ENCODE data around the gene MMP24OS. TPM values are rescaled to one million over a fixed set of nuclear protein-coding genes. Genes with fewer than 3 reads are reported as not detected.

MMP24OS gene
- total and polyA plus RNA-seq, 10 of the 15 experiments (the other 5 are each of a cell fraction or from before 2014, with no cell fraction given): 2.0 to 30.9 (median 10.9) TPM

DNA sequence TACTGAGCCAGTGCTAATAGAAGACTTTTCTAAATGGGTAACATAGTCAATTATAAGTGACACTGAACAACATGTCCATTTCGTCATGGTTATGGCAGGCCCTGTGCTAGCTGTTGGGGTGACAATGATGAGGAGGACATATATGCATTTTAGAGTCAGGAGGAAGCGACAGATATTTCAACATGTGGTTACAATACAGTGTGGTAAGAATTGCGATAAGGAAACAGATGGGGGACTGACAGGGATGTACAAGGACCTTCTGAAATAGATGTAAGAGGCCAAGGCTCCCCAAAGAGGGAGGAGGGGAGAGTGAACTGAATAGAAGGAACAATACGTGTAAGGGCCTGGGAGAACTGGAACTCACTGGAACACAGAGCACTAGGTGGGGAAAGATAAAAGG is 39.8 kb downstream of the MMP24OS start (continued):
- TF ChIP-seq, protein P1, sequence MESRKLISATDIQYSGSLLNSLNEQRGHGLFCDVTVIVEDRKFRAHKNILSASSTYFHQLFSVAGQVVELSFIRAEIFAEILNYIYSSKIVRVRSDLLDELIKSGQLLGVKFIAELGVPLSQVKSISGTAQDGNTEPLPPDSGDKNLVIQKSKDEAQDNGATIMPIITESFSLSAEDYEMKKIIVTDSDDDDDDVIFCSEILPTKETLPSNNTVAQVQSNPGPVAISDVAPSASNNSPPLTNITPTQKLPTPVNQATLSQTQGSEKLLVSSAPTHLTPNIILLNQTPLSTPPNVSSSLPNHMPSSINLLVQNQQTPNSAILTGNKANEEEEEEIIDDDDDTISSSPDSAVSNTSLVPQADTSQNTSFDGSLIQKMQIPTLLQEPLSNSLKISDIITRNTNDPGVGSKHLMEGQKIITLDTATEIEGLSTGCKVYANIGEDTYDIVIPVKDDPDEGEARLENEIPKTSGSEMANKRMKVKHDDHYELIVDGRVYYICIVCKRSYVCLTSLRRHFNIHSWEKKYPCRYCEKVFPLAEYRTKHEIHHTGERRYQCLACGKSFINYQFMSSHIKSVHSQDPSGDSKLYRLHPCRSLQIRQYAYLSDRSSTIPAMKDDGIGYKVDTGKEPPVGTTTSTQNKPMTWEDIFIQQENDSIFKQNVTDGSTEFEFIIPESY (IDR thresholded peaks at IDR 0.05): no peak
- TF ChIP-seq JUND (IDR thresholded peaks at IDR 0.05; ENCODE audit: low read depth, low read length) (no peak), CREM (IDR thresholded peaks at IDR 0.05; ENCODE audit: low read depth) (no peak), NRF1 (conservative IDR thresholded peaks at IDR 0.05; ENCODE audit: low read depth, low read length) (no peak), SIN3A (IDR thresholded peaks at IDR 0.05; ENCODE audit: low read depth, low read length) (no peak), ZSCAN29 (IDR thresholded peaks at IDR 0.05) (no peak)

DNA sequence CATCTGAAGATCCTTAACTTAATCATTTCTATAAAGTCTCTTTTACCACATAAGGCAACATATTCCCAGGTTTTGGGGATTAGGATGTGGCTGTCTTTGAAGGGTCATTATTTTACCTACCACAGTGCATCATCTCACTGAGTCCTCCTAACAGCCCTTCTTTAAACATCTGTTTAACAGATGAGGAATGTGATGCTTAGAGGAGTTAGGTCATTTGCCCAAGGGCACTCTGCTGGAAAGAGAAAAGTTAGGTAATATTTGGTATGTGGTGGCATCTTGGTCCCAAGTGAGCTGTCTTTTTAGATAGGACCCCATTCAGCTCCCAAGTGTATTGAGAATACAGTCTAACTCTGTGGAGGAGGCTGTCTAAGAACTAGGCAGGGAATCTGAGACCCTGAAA is 40.4 kb downstream of the MMP24OS start:
- in situ Hi-C loops (cut with MboI): no loop called here
- Histone ChIP-seq H3K36me3 (ENCODE audit: control insufficient read depth in 2 of 2, insufficient read depth in 2 of 2, low read length in 1 of 2) (no peaks in the 10 kb centered on the region), H3K9me3 (replicated peaks; ENCODE audit: control insufficient read depth, insufficient read depth, low read length) (no peaks in the 10 kb centered on the region), H2AFZ (ENCODE audit: control insufficient read depth, low read depth, low read length) (no peak overlapping the region), H3K4me3 (no peak overlapping the region), H4K20me1 (ENCODE audit: control insufficient read depth, insufficient read depth) (no peaks in the 10 kb centered on the region), H3K9ac (ENCODE audit: control insufficient read depth, insufficient read depth, low read length) (no peak overlapping the region), H3K27ac (ENCODE audit: control insufficient read depth, insufficient read depth) (no peak overlapping the region), H3K4me2 (ENCODE audit: control insufficient read depth, insufficient read depth) (no peak overlapping the region), H3K27me3 (replicated peaks in 1 of 2; ENCODE audit: control insufficient read depth in 2 of 2, insufficient read depth in 2 of 2, low read length in 1 of 2) (no peaks in the 10 kb centered on the region), H3K4me1 (ENCODE audit: control insufficient read depth, insufficient read depth, low read length) (no peaks in the 10 kb centered on the region), H3K79me2 (ENCODE audit: control insufficient read depth, insufficient read depth, low read length) (no peaks in the 10 kb centered on the region)
- TF ChIP-seq, protein P2, sequence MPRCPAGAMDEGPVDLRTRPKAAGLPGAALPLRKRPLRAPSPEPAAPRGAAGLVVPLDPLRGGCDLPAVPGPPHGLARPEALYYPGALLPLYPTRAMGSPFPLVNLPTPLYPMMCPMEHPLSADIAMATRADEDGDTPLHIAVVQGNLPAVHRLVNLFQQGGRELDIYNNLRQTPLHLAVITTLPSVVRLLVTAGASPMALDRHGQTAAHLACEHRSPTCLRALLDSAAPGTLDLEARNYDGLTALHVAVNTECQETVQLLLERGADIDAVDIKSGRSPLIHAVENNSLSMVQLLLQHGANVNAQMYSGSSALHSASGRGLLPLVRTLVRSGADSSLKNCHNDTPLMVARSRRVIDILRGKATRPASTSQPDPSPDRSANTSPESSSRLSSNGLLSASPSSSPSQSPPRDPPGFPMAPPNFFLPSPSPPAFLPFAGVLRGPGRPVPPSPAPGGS (IDR thresholded peaks at IDR 0.05; ENCODE audit: borderline replicate concordance, insufficient read depth, low read depth, low read length, poor library complexity, severe bottlenecking): no peak
- TF ChIP-seq, protein P3, sequence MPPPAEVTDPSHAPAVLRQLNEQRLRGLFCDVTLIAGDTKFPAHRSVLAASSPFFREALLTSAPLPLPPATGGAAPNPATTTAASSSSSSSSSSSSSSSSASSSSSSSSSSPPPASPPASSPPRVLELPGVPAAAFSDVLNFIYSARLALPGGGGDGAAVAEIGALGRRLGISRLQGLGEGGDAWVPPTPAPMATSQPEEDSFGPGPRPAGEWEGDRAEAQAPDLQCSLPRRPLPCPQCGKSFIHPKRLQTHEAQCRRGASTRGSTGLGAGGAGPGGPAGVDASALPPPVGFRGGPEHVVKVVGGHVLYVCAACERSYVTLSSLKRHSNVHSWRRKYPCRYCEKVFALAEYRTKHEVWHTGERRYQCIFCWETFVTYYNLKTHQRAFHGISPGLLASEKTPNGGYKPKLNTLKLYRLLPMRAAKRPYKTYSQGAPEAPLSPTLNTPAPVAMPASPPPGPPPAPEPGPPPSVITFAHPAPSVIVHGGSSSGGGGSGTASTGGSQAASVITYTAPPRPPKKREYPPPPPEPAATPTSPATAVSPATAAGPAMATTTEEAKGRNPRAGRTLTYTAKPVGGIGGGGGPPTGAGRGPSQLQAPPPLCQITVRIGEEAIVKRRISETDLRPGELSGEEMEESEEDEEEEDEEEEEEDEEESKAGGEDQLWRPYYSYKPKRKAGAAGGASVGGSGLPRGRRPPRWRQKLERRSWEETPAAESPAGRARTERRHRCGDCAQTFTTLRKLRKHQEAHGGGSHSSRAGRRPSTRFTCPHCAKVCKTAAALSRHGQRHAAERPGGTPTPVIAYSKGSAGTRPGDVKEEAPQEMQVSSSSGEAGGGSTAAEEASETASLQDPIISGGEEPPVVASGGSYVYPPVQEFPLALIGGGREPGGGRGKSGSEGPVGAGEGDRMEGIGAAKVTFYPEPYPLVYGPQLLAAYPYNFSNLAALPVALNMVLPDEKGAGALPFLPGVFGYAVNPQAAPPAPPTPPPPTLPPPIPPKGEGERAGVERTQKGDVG (CRISPR knock-in tag; IDR thresholded peaks at IDR 0.05): no peak
- TF ChIP-seq, protein P4, sequence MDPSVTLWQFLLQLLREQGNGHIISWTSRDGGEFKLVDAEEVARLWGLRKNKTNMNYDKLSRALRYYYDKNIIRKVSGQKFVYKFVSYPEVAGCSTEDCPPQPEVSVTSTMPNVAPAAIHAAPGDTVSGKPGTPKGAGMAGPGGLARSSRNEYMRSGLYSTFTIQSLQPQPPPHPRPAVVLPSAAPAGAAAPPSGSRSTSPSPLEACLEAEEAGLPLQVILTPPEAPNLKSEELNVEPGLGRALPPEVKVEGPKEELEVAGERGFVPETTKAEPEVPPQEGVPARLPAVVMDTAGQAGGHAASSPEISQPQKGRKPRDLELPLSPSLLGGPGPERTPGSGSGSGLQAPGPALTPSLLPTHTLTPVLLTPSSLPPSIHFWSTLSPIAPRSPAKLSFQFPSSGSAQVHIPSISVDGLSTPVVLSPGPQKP (IDR thresholded peaks at IDR 0.05; ENCODE audit: low read depth, low read length): no peak
- TF ChIP-seq ZNF217 (IDR thresholded peaks at IDR 0.05): no peak
- no peak for TF ChIP-seq FOXK2 (IDR thresholded peaks at IDR 0.05)
- TF ChIP-seq, protein P5, sequence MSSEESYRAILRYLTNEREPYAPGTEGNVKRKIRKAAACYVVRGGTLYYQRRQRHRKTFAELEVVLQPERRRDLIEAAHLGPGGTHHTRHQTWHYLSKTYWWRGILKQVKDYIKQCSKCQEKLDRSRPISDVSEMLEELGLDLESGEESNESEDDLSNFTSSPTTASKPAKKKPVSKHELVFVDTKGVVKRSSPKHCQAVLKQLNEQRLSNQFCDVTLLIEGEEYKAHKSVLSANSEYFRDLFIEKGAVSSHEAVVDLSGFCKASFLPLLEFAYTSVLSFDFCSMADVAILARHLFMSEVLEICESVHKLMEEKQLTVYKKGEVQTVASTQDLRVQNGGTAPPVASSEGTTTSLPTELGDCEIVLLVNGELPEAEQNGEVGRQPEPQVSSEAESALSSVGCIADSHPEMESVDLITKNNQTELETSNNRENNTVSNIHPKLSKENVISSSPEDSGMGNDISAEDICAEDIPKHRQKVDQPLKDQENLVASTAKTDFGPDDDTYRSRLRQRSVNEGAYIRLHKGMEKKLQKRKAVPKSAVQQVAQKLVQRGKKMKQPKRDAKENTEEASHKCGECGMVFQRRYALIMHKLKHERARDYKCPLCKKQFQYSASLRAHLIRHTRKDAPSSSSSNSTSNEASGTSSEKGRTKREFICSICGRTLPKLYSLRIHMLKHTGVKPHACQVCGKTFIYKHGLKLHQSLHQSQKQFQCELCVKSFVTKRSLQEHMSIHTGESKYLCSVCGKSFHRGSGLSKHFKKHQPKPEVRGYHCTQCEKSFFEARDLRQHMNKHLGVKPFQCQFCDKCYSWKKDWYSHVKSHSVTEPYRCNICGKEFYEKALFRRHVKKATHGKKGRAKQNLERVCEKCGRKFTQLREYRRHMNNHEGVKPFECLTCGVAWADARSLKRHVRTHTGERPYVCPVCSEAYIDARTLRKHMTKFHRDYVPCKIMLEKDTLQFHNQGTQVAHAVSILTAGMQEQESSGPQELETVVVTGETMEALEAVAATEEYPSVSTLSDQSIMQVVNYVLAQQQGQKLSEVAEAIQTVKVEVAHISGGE (CRISPR knock-in tag; IDR thresholded peaks at IDR 0.05): no peak
- TF ChIP-seq NR2C2 (IDR thresholded peaks at IDR 0.05; ENCODE audit: borderline replicate concordance, control insufficient read depth, insufficient read length, low read depth): no peak
- BruUV-seq (replicated peaks): no TSS peak
- ChIA-PET POLR2A (no interaction called here), SMC1A (ENCODE audit: uncharacterized antibody, unreplicated experiment) (interaction anchor here (1.4 kb wide), 1 partner anchor 16 kb away, joined by 4 read pairs; no protein-coding TSS in a partner anchor), RAD21 (ENCODE audit: unreplicated experiment) (no interaction called here), CTCF (no interaction called here)
- ATAC-seq (no peak), DNase-seq (ENCODE audit: low read depth, low spot score) (no peak), FAIRE-seq (no peak)
- intact Hi-C loops (cut with micrococcal nuclease; ENCODE audit: unreplicated experiment): no loop called here
